Left renal pelvis (tissue), 4 donors: Measurements from ENCODE around the gene PLCXD1. TPM values are rescaled to one million over a fixed set of nuclear protein-coding genes. Genes with fewer than 3 reads are reported as not detected.
"Not testable (repeated sequence)": the region's sequence is repeated elsewhere in the genome, so short reads cannot be mapped to it uniquely, and the experiment has no call there.

Experiments
- DNase-seq, 4 donors: peaks; one replicate each; pipeline ENCODE4 v3.0.0-alpha.2; 2013; ENCODE audit warnings: low read depth in 4 of 4, low spot score in 3 of 4
- polyA plus RNA-seq, 4 donors: library from polyadenylated mRNA; unstranded; fragments of 120-200 nt; gene quantifications; one replicate each; pipeline ENCODE4 v1.2.1, GENCODE V29; 2013; ENCODE audit not compliant: insufficient read length in 4 of 4

The PLCXD1 gene
- polyA plus RNA-seq, 4 donors = 20.7 to 35.9 (median 22.6) TPM

DNA sequence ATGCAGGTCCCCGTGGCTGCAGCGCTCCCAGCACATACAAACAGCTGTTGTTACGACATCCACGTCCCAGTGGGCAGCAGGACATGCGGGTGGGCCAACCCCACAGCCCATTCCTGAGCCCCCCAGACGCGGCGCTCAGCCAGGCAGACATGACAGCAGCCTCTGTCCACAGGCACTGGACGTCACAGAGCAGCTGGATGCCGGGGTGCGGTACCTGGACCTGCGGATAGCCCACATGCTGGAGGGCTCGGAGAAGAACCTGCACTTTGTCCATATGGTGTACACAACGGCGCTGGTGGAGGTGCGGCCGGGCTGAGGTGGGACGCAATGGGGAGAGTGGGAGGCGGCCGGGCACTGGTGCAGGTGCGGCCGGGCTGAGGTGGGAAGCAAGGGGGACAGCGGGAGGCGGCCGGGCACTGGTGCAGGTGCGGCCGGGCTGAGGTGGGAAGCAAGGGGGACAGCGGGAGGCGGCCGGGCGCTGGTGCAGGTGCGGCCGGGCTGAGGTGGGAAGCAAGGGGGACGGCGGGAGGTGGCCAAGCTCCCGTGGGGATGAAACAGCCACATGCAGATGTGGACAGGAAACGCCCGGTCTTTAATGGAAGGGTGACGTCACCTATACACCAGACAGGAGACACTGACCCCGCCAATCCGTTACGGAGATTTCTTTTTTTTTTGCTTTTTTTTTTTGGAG is 9.4 kb downstream of the PLCXD1 start:
- no peak for DNase-seq

DNA sequence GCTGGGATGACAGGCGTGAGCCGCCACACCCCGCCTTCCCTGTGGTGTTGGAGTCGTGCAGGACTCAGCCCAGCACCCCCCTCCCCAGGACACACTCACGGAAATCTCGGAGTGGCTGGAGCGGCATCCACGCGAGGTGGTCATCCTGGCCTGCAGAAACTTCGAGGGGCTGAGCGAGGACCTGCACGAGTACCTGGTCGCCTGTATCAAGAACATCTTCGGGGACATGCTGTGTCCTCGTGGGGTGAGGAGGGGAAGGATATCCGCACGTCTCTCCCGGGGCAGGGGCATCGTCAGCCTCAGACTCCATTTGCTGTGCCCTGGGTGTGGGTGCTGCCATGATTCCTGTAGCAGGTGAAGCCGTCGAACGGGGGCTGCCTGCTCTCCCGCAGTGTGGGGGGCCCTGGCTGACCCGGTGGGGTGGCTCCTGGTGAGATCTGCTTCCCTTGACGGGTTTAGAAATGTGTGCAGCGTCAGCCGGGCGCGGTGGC is 10.3 kb downstream of the PLCXD1 start:
- no peak for DNase-seq

DNA sequence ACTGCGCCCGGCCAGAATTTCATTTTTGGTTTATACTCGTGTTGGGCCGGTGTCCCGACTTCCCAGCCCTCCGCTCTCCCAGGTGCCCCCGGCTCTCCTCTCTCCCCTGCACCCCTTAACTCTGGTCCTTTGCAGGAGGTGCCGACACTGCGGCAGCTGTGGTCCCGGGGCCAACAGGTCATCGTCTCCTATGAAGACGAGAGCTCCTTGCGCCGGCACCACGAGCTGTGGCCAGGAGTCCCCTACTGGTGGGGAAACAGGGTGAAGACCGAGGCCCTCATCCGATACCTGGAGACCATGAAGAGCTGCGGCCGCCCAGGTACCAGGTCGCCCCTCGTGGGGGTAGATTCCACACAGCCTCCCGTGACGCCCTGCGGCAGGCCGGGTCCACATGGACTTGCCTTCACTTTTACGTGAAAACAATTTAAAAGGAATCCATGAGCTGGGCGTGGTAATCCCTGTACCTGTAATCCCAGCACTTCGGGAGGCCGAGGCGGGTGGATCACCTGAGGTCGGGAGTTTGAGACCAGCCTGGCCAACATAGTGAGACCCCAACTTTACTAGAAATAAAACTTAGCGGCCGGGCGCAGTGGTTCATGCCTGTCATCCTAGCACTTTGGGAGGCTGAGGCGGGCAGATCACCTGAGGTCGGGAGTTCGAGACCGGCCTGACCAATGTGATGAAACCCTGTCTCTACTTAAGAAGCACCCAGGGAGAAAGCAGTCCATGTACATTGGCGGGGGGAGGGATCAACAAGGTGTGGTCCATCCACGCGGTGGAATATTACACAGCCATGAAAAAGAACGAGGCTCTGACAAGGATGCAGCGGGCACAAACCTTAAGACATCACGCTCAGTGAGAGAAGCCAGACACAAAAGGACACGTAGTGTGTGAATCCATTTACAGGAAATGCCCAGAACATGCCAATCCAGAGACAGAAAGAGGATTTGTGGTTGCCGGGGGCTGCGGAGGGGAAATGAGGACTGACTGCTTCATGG is 12.0 kb downstream of the PLCXD1 start:
- DNase-seq = no peak

DNA sequence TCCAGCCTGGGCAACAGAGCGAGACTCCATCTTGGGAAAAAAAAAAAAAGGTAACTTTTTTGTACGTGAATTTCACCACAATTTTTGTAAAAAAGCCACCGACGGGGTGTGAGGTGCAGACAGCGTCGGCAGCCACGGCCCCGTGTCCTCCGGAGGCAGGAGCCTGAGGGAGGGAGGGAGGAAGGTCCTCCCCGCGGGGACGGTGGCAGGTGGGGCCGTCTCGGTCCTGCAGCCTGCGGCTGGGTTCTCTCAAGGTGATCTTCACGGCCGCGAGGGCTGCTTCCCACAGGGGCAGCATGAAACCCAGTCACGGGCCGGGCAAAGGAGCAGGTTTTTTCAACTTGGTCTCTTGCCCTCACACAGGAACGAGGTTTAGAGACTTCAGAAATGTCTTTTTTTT is 14.0 kb downstream of the PLCXD1 start:
- no peak for DNase-seq

DNA sequence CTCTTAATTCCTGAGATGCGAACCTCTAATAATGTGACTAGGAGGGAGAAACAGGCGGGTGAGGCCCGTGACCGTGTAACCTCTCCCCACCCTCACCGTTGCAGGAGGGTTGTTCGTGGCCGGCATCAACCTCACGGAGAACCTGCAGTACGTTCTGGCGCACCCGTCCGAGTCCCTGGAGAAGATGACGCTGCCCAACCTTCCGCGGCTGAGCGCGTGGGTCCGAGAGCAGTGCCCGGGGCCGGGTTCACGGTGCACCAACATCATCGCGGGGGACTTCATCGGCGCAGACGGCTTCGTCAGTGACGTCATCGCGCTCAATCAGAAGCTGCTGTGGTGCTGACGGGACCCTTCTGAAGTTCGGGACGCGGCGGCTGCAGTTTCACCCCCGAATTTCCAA is 17.8 kb downstream of the PLCXD1 start:
- DNase-seq = no peak

DNA sequence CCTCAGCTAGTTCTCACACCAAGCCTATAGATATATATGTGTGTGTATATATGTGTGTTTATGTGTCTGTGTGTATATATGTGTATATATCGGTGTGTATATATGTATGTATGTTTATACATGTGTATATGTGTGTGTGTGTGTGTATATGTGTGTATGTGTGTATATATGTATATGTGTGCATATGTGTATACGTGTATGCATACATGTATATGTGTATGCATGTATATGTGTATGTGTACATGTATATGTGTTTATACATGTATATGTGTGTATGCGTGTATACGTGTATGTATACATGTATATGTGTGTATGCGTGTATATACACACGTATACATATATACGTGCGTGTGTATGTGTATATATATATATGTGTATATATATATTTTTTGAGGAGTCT is 19.2 kb downstream of the PLCXD1 start:
- DNase-seq = no peak

DNA sequence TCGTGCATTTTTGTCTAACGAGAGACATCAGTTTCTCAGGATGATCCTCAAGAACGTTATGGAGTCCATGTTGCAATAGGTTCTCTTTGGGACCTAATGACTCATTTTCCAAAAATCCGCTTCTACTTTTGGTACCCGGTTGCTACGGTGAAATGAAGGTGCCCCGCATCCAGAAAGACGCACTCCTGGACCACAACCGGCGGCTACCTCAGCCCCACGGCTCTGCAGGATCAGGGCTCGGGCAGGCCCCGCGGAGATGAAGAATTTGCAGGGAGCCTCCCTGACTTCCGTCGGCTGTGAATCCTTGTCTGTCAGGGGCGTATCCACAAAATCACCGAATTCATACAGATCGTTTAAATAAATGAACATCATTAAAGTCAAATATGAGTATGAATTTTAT is 21.8 kb downstream of the PLCXD1 start:
- DNase-seq = no peak

DNA sequence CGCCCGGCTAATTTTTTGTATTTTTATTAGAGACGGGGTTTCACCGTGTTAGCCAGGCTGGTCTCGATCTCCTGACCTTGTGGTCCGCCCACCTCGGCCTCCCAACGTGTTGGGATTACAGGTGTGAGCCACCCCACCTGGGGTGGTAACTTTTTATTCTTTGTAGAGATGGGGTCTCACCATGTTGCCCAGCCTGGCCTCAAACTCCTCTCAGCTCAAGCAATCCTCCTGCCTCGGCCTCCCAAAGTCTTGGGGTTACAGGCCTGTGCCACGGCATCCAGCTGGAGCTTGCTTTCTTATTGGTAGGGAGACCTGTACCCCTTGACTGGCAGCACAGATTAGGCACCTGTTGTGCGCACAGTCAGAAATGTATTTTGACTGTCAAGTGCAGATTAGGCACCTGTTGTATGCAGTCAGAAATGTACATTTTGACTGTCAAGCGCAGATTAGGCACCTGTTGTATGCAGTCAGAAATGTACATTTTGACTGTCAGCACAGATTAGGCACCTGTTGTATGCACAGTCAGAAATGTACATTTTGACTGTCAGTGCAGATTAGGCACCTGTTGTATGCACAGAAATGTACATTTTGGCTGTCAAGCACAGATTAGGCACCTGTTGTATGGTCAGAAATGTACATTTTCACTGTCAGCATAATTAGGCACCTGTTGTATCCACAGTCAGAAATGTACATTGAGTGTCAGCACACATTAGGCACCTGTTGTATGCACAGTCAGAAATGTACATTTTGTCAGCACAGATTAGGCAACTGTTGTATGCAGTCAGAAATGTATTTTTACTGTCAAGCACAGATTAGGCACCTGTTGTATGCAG is 24.8 kb downstream of the PLCXD1 start:
- not testable (repeated sequence) for DNase-seq

DNA sequence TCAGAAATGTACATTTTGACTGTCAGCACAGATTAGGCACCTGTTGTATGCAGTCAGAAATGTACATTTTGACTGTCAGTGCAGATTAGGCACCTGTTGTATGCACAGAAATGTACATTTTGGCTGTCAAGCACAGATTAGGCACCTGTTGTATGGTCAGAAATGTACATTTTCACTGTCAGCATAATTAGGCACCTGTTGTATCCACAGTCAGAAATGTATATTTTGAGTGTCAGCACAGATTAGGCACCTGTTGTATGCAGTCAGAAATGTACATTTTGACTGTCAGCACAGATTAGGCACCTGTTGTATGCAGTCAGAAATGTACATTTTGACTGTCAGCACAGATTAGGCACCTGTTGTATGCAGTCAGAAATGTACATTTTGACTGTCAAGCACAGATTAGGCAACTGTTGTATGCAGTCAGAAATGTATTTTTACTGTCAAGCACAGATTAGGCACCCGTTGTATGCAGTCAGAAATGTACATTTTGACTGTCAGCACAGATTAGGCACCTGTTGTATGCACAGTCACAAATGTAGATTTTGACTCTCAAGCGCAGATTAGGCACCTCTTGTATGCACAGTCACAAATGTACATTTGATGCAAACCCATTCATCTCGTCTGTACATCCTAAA is 25.6 kb downstream of the PLCXD1 start:
- DNase-seq = not testable (repeated sequence)

DNA sequence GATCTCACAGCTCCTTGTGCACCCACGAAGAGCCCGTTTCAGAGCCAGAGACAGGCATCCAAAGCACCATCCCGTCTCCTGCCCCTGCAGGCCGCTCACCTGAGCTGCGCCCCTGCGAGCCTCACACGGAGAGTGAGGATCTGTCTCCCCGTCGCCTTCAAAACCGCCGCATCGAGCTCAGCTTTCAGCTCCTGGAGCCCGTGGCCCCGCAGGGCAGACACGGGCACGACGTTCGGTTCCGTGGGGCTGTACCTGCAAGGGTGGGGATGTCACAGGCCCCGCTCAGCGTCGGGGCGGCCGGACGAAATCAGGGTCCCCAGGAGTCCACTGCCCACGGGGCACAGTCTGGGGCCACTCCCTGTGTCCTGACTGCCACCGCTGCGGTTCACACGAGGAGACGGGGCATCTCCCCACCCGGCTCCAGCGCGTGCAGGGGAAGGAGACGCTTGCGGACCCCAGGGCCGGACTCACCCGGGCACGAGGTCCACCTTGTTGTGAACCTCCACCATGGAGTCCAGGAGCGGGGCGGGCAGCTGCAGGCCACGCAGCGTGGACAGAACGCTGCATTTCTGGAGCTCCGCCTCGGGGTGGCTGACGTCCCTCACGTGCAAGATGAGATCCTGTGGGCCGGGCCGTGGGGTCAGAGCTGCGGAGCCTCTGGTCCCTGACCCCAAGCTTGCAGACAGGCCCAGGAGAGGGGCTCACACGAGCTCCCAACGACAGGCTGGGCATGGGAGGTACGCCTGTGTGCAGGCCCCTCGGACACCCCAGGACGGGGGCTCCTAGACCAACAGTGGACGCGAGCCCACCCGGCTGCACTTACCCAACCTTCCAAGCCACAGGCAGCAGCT is 26.3 kb downstream of the PLCXD1 start:
- DNase-seq = no peak

DNA sequence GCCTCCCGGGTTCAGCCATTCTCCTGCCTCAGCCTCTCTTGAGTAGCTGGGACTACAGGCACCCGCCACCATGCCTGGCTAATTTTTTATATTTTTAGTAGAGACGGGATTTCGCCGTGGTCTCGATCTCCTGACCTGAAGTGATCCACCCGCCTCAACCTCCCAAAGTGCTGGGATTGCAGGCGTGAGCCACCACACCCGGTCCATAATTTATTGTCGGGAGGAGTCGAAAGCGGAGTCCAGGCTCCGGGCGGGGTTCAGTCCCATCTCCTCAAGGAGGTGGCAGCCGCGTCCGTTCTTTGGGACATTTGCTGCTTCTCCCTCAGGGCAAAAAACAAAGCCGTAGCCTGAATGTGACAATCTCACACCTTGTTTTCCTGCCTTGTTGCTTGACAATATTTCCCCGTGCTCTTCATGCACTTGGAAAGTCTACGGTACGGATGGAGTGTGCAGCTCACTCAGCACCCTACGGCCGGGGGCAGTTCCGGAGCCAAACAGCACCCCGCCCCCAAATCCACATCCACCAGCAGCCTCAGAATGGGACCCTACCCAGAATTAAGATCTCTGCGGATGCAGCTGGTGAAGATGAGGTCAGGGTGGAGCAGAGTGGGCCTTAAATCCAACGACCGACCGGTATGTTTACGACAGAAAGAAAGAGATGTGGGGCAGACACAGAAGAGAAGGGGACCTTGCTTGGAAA is 27.8 kb downstream of the PLCXD1 start:
- no peak for DNase-seq

DNA sequence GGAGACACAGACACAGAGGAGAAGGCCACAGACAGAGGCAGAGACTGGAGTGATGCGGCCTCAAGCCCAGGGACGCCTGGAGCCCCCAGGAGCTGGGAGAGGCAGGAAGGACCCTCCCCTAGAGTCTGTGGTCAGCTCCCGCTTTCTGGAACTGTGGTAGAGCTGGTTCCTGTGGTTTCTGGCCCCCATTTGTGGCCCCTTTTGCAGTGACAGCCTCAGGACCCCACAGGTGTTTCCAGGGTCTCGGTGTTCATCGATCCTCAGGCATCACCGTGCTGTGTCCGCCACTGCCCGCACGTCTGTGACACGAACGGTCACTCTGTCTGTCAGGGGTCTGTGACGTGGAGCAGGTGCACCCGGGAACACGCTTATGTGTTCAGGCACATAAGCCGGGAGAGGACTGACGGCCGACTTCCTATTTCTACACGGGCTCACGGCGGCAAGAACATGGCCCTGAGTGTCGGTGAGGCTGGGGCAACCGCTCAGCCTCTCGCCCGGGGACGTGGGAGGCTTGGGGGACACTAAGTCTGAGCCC is 29.5 kb downstream of the PLCXD1 start:
- no peak for DNase-seq

DNA sequence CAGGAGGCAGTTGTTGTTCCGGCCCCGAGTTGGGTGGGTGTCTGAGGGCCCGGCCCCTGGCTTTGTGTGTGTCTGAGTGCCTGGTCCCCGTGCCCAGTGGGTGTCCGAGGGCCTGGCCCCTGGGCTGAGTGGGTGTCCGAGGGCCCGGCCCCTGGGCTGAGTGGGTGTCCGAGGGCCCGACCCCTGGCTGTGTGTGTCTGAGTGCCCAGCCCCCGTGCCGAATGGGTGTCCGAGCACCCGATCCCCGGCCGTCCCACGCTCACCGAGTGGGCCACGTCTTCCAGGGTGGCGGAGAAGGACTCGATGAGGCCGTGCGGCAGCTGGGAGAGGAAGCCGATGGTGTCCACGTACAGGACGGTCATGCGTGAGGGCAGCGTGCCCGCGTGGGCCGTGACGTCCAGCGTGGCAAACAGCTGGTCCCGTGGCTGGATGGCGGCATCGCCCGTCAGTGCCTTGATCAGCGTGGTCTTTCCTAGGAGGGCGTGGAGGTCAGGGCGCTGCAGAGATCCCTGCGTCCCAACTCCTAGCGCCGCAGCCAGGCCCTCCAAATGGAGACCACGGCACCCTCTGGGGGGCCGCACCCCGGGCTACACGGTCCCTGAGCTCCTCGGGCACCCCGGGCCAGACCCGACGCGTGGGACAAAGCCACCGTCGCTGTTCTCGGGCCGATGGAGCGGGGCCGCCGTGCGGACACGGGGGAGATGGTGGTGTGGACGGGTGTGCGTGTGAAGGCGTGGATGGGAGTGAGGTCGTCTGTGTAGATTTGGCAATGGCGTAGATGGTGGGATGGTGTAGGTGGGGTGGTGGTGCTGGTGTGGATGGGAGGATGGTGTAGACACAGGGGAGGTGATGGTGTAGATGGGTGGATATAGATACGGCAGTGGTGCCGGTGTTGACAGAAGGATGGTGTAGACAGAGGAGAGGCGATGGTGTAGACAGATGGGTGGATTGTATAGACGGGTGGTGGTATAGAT is 30.3 kb downstream of the PLCXD1 start:
- DNase-seq = no peak

DNA sequence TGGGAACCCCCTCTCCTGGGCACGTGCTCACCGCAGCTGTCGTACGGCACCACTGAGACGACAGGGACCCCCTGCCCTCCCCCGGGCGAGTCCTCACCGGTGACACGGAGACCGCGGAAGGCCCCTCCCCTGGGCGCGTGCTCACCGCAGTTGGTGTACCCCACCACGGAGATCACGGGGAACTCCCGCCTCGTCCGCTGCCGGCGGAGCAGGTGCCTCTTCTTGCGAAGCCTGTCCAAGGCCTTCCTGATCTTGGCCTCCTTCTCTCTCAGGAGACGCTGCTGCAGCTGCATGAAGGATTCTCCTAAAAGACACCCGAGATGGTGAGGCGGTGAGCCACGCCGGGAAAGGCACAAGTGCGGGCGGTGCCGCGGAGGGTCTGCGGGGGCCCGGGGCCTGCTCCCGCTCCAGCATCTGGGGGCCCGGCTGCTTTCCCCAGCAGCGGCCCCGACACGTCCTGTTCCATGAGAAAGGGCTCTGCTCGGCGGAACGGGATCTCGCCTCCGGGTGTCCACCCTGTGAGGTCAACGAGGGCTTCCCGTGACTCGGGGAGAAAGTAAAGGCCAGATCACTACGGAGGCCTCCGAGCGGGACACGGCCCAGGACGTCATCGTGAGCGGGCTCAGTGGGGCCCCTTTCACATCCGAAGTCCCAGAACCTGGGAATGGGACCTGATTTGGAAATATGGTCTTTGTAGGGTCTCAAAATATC is 31.6 kb downstream of the PLCXD1 start:
- no peak for DNase-seq

DNA sequence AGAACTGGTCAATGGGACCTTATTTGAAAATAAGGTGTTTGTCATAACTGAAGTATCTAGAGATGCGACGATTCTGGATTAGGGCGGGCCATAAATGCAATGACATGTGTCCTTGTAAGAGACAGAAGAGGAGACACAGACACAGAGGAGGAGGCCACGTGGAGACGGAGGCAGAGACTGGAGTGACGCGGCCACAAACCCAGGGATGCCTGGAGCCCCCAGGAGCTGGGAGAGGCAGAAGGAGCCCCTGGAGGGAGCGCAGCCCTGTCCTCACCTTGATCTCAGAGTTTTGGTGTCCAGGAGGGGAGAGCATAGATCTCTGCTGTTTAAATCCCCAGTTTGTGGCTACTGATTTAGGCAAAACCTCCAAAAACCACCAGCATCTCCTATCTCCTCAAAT is 32.4 kb downstream of the PLCXD1 start:
- no peak for DNase-seq

DNA sequence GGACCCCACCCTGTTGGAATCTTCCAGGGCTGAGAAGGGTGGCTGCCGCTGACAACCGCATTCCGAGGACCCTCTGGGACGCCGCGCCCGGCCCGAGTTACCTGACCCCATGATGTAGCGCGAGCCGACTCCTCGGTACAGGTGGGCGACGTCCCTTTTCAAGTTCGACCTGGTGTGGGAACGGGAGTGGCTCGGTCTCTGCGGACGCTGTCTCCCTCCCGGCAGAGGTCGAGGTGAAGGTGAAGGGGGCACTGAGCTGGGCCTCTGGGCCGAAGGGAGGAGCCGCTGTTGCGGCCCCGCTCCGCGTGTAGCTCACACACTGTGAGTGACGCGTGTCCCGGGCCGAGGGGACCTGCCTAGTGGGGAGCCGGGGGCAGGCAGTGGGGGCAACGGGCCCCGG is 32.9 kb downstream of the PLCXD1 start:
- no peak for DNase-seq
